Prostate gland (tissue), 2 donors: ENCODE results near the gene CELF2.

Experiments used
- CTCF ChIP-seq, 4 experiments: fragments of 200-600 bp in 2 of 4; fragments of 450-650 bp in 2 of 4; sonication (generic) in 2 of 4; IDR thresholded peaks; 1 replicate in 3 of 4; 2 replicates in 1 of 4; pipeline ENCODE4 v1.5.1; 2016 to 2019; ENCODE audit warnings: antibody characterized with exemption in 4 of 4, mild to moderate bottlenecking in 2 of 4, moderate library complexity in 2 of 4
- POLR2A ChIP-seq: fragments of 450-650 bp; IDR thresholded peaks from one replicate; pipeline ENCODE4 v1.6.1; 2016; ENCODE audit warnings: antibody characterized with exemption, mild to moderate bottlenecking
- POLR2AphosphoS5 ChIP-seq: sonication (generic); formaldehyde crosslinking; IDR thresholded peaks from one replicate; pipeline ENCODE4 v1.6.1; 2017; ENCODE audit warnings: antibody characterized with exemption

DNA sequence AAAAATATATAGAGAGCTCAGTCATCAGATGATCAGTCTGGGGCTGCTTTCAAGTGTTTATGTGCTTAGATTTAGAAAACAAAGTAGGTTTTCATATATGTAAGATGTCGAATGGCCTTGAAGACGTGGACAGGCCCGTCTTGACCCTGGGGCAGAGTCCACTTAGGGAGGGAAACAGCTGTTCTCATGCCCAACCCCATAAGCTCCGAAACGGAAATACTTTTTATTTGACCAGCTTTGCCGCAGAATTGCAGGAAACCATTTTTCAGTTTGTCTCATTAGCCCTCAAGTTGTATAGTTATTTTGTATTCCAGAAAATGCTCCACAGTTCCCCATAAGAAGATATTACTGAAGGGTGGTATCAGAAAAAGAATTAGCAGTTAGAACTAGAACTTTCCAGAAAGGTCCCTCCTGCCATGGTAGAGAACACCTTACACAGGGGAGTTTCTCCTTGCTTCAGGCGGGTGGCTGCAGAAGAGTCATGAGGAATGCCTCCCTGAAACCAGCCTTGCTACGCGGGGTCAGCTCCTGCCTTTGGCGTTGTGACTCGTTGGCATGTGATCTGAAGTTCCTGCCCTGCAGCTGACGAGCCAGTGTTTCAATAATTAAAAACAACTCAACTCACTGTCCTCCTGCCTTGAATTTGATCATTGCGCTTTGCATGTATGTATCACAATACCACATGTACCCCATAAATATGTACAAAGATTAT, 192.7 kb downstream of the CELF2 start:
- TF ChIP-seq CTCF (IDR thresholded peaks at IDR 0.05) (no peak), POLR2A (no peak), POLR2AphosphoS5 (no peak)
